HT-29 (cell line): Measurements from ENCODE around the gene RFX4. TPM values are rescaled to one million over a fixed set of nuclear protein-coding genes. Genes with fewer than 3 reads are reported as not detected.
A peak's percentile ranks its signal among the peaks of the same experiment; 100 is the strongest.
"Not testable (repeated sequence)": the region's sequence is repeated elsewhere in the genome, so short reads cannot be mapped to it uniquely, and the experiment has no call there.

ENCODE experiments used
- DNase-seq: peaks from one replicate; pipeline ENCODE4 v3.0.0-alpha.2; 2015; ENCODE audit warnings: low spot score
- total RNA-seq: library from RNA; depleted of rRNA; stranded (reverse); fragments of >200 nt; shearing (Covaris generic); gene quantifications from 2 replicates; pipeline ENCODE4 v1.2.3, GENCODE V29; 2014

RFX4 gene
- total RNA-seq, 1 experiment from 2014 or later = not detected

DNA sequence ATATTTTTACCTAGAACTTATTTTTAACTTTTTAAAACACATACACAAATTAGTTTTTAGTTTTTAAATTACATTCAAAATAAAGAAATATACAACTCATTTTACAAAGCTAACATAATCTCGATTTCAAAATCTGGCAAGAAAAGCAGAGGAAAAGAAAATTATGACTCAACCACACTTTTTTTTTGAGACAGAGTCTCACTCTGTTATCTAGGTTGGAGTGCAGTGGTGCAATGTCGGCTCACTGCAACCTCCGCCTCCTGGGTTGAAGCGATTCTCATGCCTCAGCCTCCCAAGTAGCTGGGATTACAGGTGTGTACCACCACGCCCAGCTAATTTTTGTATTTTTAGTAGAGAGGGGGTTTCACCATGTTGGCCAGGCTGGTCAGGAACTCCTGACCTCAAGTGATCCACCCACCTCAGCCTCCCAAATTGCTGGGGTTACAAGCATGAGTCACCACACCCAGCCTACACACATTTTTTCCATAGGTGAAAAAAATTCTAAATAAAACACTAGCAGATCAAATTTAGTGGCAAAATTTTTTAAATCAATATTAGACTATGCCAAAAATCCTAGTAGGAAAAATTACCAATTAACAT, 143.9 kb downstream of the RFX4 start:
- not testable (repeated sequence) for DNase-seq

DNA sequence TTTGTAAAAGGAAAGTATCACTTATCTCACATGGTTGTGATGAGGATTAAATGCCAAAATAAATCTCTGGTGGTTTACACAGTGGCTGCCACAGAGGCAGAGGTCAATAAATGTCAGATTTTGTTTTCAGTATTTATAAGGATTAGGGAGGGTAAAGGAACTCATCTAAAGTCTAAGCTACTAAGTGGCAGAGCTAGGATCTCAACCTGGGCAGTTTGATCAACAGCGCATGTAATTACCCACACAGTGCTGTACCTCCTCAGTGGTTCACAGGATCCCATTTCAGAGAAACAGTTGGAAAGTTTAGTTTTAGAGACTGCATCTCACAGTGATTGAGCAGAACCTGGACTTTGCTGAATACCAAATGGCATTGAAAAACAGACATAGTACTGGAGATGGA, 146.8 kb downstream of the RFX4 start:
- DNase-seq = no peak

DNA sequence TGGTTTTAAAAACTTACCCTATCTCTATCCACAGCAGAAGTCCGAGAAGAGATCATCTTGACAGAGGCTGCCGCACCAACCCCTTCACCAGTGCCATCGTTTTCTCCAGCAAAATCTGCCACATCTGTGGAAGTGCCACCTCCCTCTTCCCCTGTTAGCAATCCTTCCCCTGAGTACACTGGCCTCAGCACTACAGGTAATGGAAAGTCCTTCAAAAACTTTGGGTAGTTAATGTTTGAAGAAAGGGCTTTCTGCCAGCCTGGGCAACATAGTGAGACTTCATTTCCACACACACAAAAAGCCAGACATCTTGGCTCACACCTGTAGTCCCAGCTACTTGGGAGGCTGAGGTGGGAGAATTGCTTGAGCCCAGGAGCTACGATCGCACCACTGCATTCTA, 150.1 kb downstream of the RFX4 start:
- no peak for DNase-seq

DNA sequence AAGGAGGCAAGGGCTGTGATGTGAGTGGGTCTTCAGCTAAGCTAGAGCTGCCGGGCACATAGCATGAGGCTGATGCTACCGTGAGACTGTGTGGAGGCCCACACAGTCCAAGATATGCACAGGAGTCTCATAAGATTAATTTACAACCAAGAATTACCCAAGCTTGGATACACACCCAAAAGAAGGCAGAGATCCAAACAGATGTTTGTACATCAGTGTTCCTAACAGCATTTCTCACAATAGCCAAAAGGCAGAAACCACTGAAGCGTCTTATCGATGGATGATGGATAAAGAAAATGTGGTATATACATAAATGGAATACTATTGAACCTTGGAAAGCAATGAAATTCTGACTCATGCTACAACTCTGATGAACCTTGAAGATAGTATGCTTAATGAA, 150.9 kb downstream of the RFX4 start:
- DNase-seq = no peak

DNA sequence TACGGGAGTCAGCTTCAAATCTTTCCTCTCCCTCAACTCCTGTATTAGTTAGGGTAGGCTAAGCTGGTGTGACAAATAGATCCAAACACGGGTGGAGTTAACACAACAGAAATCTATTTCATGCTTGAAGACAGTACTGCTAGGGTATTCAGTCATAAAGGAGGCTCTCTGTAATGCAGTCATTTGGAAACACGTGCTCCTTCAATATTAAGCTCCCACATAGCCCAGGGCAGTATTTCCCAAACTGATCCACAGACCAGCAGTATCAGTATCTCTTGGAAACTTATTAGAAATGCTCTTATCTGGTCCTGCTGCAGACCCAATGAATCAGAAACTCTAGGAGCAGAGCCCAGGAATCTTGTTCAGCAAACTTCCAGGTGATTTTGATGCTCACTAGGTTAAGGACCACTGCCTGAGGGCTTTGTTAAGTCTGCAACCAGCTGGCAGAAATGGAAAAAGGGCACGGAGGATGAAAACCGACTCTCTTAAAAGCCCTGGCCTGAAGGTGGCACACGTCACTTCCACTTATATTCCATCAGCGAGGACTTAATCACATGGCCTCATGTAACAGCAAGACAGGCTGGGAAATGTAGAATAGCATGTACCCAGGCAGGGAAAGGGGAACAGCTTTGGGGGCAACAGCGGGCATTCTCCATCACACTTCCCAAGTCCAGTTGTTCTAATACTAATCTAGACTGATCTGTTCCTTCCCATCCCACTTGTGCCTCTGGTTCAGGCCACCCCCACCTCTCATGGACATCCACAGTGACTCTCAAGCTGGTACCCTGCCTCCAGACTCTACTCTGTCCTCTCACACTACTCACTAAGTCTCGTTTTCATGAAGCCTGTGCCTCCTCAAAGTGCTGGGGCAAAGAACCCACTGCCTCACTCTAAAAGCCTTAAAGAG, 153.5 kb downstream of the RFX4 start:
- peak; percentile 52 for DNase-seq

DNA sequence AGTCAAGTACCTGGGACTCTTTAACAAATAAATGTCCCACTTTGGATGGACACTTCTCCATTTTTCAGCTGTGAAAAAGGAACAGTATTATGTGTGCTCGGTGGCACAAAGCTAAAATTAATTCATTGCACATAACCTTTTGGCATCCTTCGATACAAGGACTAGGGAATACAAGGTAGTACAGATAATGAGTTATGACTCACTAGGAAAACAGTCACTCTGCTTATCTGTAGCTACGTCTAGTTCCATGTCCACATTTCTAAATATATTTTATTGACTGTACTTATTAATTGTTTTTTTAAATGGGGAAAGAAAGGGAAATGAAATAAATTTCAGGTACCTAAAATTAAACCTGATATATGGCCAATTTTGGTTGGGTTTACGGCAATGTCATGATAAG, 156.5 kb downstream of the RFX4 start:
- peak; percentile 11 for DNase-seq

DNA sequence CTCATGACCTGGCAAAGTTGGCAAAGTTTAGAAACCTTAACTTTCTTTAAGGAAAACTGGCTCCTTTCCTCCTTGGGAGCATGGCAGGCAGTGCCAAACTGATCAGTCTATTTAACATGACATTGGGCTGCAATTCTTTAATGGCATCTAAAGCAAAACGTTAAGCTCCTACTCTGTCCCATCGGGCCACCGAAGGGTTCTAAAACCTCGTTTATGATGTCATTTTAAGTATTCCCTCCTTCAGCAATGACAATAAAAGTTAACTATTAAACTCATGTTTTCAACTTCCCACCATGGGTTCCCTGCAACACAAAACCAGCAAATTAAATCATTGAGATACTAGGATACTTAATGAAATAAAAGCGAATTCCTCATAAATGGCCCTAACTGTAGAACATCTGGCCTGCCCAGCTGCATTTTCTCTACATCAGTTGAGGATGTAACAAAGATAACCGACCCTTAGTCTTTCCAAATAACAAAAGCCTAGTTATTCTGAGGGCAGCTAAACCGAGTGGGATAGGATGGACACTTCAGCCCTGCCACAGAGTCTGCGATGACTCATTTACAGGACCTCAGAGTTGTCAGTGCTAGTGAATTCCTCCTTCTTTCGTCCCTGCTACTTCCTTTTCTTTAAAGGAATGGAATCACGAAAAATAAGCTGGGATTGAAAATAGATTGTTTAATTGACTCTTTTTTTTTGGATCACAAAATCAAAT, 157.2 kb downstream of the RFX4 start:
- no peak for DNase-seq

DNA sequence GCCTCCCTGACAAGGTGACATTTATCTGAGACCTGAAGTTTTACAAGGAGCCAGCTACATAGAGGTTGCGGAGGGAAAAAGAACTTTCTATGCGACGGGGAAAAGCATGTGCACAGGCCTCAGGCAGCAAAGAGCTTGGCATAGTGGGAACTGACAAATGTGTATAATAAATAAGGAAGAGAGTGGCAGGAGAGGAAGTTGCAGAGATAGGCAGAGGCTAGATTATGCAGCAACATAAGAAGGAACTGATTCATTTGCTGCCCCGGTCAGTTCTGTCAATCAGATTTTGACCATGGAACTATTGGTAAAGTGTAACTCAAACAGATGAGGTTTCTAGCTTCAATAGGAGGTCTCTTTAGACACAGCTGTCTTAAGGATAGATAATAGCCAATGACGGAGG, 158.0 kb downstream of the RFX4 start:
- no peak for DNase-seq

DNA sequence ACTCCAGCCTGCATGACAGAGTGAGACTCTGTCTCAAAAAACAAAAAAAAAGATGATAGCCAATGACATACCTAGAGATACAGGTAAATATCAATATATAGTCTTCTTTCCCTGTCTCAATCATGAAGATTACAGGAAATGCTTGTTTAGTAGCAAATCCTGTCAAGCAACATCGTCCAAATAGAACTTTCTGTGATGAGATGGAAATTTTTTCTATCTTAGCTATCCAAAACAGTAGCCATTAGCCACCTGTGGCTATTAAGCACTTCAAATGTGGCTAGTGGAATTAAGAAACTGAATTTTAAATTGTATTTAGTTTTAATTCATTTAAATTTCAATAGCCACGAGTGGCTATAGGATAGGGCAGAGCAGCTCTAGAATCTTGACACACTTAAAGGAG, 158.4 kb downstream of the RFX4 start:
- DNase-seq = no peak

DNA sequence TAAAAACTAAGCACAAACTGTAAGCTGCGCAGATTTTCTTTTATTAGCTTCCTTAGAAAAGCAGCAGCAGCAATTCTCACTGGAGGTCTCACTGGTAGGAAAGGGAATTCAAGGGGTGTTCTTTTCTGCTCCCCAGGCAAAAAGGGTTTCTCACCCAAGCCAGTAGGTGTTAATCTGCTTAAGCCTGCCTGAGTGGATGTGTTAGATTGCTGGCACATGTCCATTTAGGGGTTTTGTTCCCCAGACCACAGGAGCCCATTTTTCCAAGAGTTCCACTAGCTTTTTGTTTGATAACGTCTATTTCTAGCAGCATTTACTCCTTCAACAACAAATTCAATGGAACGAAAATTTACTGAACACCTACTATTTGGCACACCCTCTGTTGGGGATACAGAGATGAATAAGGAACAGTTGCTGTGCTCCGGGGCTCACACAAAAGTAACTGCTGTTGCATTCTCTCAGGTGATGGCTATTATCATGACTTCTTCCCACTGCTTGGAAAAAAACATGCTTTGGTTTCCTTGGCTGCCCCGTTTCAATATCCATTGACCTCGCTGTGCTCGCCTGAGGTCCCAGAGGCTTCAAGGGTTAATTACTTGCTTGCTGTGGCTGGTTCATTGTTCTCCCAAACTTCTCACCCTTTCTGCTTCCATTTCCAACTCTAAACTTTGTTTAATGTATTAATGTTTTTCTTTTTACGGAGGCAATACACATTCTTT, 160.6 kb downstream of the RFX4 start:
- no peak for DNase-seq

DNA sequence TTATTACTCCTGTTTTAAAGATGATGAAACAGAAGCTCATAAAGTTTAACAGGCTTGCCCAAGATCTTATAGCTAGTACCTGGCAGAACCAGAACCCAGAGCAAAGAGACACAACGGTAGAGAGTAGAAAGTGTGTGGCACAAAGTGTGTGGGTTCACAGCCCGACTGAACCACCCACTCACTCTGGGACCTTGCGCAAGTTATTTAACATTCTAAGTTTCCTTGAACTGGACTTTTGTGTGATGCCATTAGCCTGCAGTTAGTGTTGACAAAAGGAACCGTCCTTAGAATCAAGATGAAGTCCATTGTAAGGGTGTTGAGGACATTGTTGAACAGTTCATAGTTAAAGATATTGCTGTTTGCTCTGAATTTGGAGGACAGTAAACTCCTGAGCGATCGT, 161.8 kb downstream of the RFX4 start:
- DNase-seq = no peak

DNA sequence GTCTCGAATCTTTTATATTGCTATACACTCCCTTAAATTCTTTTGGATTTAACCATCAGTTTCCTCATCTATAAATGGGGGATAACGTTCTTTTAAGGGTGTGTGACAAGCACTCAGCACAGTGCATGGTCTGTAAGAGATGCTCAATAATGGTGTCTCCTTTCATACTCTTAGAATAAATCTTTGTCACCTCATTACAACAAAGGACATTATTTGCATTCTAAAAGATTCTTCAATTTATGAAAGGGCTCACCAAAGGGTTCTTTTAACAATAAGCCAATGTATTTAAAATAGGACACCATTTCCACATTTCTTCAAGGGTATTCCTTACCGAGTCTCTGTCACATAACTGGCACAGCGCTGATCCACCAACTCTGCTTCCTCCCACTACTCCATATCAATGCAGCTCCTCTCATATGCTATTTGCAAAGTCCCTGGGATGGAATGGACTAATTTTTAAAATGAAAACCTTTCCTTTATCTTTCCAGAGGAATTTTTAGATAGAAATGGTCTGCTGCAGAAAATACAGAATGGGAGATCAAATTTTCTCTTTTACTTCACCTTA, 162.5 kb downstream of the RFX4 start:
- DNase-seq = no peak

DNA sequence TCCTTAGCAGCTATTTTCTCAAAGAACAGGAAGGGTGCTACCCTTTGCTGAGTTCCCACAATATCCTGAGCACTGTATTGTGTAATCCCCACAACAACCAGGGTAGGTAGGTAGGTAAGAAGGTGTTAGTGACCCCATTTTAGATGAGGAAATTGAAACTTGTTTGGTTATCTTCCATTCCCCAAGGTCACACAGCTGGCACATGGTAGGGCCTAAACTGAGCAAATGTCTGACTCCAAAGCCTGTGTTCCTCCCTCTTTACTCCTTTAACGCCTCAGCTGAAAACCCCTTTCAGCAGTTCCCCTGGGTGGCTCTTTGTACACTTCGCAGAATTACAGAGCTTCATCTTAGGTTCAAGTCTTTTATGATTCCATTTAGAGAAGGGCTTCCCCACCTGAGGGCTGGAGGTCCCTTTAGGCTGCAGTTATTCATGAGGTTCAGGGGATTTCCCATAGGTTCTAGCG, 165.2 kb downstream of the RFX4 start:
- no peak for DNase-seq

DNA sequence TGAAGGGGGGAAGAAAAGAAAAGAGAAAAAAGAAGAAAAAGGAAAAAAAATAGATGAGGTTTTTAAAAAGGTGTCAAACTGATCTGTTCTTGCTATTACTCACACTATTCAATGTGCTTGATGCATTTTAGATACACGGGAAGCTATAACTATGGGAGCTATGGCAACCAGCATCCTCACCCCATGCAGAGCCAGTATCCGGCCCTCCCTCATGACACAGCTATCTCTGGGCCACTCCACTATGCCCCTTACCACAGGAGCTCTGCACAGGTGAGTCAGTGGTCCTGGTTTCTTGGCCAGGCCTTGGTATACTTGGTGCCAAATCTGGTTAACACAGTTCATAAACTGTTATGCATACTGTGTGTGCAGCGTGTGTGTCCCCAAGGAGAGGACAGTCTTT, 167.7 kb downstream of the RFX4 start:
- no peak for DNase-seq

DNA sequence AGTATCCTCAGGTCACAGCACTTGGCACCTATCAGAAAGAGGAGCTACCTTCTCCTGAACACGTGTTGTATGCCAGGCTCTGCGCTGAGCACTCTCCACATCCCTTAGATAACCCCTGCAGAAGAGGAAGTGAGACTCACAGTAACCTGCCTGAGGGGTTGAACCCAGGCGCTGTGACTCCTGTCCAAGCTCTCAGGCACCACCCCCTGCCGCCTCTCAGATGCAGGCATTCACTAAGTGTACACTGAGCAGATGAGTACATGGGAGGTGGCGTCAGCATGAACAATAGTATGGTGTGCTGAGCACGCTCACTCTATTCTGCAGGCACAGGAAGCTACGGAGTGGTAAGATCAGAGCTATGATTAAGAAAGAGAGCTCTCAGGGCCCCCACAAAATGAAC, 170.7 kb downstream of the RFX4 start:
- DNase-seq = no peak

DNA sequence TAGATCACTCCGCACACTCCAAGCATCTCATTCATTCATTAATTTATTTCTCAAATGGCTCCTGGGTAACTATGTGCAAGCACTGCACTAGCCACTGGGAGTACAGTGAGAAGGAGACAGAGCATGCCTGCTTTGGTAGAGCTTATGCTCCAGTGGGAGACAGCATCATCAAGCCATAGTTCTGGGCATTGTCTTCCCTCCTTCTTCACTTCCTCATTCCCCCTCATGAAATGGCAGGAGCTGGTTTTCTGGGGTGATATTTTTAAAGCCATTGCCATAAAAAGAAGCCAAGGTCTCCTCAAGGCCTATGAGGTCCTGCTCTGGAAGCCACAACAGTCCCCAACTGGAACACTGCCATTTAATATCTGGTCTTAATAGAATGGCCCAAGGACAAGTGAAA, 171.5 kb downstream of the RFX4 start:
- no peak for DNase-seq

DNA sequence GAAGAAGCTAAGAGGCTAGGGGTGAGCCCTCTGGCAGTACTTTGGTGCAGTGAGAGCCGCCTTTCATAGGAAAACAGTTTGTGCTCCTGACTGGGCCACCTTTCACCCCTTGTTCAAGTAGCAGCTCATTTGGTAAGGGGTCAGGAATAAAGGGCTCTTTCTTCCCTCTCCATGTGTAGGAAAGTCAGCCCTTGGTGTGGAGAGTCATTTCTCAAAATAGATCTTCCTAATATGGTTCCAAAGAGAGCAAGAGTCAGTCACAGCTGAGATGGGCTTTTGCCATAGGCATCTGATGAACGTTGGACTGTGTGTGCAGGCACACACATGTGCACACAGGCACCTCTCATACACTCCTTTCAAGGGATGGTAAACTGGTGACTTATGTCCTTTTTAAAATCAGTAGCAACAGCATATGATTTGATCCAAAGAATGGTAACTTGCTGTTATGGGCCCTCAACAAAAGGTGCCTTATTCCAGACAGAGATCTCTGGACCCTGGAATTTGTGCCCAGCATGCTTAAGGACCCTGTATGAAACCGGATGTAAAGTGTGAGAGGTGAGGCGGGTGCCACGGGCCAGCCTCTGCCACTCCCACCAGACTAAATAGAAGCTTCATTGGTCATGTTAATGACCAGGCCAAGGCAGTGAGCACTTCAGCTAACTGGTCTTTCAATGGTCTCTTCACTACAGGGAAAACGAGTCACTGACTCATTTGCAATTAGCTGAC, 175.0 kb downstream of the RFX4 start:
- DNase-seq = no peak

DNA sequence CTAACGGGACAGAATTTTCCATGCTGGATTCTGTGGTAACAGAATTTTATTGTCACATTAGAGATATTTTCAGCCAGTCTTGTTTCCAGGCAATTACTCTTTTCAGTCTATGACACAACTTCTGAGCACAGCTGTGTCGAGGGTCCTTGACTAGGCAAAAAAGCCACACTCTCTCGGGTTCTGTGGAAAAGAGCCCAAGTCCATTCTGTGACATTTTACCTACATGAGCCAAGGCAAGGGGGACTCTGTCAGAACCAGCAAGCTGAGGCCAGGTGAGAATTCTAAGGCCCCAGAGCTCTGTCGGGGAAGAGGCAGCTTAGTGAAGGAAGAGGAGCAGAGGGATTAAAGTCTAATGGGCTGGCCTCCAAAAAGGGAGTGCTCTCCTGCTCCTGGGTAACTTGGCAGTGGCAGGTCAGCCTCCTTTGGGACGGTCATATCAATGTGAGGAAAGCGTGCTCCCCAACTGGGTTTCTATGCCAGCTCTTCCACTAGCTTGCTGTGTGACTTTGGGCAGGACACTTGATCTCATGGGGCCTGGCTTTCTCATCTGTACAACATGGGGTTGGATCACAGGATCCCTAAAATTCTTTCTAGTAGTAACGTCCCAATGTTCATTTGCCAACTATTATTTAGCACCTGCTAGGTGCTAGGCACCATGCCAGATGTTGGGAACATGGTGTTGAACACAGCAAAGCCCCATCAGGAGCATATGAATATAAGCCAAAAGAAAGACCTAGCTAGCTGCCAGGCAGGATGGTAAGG, 175.7 kb downstream of the RFX4 start:
- no peak for DNase-seq

DNA sequence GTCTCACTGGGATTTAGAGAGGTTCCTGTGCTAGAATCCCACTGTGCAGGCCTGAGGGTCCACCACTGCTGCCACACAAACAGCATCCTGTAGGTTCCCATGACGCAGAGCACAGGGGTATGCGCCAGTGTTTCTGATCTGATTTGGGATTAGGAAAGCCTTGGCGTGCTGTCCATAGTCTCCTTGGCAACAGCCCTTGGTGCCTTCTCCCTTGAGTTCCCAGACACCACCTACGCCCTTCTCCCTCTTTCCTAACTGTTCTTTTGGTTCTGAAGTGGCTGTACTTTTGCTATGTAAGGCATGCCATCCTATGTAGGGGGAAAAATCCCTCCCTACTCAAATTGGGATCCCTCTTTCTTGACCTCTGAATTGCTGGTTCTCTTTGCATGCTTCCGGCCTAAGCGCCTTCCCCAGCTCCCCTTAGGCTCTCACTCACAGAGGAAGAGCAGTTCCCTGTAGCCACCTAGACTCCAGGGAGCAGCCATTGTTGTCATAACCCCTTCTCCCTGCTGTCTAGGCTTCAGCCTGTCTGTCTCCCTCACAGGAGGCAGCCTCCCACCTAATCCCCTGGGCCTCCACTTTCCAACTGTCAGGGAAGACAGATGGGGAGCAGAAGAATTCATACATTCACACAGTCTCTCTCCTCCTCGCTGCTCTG, 176.9 kb downstream of the RFX4 start:
- no peak for DNase-seq

DNA sequence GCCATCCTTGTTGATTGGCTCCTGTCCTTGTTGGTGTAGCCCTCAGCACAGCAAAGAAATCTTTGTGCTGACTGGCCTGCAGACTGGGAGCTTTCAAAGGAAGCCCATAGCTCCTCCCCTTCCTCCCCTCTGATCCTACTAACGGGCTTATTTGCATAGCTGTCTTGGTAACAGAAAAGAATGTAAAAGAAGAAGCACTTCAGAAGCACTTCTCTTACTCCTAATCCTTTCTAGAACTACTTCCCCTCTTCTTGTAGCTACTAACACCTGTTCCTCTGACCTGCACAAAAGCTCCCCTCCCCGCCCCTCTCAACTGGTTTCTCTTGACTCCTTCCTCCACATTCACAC, 177.4 kb downstream of the RFX4 start:
- DNase-seq = no peak
